ENCODE measurements around the gene ADCY7.
A peak's percentile ranks its signal among the peaks of the same experiment; 100 is the strongest.

The ADCY7 gene

DNA sequence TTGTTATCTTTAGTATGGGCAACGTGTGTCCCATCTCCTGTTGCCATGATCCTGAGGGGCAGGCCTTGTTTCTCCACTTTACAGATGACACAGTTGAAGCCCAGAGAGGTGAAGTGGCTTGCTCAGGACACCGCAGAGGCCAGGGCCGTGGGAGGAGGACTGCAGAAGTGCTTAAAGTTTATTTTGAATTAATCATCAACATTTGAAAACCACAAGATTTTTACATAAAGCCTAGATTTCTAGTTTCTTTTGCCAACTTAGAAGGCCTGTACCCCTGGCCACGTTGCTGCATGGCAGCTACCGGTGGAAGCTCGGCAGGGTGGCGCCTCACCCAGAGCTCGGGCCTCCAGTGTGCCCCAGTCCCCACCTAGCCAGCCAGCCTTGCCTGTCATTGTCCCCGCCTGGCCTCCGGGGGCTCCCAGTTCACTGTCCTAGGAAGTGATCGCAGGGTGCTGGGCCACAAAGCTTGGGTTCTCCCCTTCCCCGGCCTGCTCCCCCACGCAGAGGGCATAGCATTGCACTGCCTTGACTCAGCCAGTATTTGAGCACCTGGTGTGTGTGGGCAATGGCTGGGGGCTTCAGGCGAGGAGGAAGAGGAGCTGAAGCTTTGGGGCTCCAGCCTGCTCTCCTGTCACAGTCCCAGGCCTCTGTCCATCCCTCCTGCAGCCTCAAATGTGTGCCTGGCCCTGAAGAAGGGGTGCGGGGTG, 14.8 kb upstream of the ADCY7 start:
- DNase-seq = no peak

DNA sequence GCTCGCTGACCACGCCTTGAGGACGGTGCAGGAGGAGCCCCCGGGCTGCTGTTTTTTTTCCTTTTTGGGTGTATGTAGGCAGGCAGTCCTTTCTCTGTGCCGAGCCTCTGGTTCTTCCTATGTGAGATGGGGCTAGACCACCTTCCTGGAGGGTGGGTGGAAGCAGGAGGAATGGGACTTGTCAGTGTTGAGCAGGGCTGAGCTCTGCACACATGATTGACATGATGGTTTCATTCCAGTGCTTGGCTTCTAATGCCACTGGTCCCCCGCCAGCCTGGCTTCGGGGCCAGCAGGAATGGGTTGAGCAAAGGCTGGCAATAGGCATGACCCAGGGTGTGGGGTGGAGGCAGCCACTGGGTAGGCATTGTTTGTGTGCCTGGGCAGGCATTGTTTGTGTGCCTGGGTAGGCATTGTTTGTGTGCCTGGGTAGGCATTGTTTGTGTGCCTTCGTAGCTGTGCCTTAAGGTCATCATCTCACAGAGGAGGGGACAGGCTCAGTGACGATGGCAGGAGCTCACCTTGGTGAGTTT, 14.2 kb upstream of the ADCY7 start:
- DNase-seq = no peak

DNA sequence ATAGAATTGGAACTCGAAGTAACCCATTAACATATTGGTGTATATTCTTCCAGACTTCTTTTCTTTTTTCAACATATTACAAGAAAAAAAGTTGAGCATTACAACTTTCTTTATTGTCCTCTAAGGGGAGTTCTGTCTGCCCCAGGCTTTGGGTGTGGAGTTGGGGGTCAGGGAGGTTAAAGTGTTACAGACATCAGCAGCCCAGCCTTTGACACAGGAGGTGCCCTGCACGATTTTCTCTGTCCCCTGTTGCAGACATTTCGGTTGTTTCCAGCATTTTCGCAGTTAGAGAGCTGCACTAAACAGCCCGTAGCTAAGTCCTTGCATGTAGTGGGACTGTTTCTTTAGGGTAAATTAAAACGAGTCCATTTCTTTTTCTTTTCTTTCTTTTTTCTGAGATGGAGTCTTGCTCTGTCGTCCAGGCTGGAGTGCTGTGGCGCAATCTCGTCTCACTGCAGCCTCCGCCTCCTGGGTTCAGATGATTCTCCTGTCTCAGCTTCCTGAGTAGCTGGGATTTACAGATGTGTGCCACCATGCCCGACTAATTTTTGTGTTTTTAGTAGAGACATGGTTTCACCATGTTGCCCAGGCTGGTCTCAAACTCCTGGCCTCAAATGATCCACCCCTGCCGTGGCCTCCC, 13.4 kb upstream of the ADCY7 start:
- DNase-seq = no peak

DNA sequence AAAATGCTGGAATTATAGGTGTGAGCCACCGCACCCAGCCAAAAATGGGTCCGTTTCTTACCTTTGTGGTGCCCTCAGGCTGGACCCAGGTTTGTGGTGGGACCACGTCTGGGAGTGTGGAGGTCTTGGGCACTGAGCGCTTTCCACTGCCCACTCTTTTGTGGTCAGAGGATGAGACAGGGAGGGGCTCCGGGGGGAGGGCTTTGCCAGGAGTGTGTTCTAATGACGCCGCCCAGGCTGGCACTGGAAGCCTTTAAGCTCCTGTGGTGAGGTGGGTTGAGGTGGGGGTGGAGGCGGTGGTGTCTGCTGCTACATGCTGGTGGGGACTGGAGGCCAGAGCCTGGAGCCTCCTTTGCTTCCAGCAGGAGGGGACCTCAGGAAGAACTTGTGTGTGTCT, 12.8 kb upstream of the ADCY7 start:
- no peak for DNase-seq

DNA sequence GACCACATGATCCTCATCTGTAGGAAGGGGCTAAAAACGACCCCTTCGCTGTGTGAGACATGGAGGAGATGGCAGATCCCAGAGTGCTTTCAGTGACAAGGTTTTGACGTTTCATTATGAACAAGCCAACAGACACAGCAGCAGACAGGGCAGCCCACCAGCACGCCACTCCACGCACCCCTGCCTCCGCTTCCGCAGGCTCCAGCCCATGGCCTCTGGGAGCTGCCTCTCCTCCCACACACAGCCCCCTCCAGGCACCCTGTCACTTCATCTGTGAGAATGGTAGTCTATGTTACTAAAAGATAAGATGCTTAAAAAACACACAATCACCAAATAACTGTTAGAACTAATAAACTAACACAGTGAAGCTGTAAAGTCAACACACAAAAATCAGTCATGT, 12.3 kb upstream of the ADCY7 start:
- DNase-seq = no peak

DNA sequence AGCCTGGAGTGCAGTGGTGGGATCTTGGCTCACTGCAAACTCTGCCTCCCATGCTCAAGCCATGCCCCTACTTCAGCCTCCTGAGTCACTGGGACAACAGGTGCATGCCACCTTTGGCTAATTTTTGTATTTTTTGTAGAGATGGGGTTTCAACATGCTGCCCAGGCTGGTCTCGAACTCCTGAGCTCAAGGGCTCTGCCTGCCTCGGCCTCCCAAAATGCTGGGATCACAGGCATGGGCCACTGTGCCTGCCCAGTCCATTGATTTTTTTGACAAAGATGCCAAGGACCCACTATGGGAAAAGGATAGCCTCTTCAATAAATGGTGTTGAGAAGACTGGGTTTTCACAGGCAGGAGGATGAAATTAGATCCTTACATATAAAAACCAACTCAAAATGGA, 10.8 kb upstream of the ADCY7 start:
- DNase-seq = no peak

DNA sequence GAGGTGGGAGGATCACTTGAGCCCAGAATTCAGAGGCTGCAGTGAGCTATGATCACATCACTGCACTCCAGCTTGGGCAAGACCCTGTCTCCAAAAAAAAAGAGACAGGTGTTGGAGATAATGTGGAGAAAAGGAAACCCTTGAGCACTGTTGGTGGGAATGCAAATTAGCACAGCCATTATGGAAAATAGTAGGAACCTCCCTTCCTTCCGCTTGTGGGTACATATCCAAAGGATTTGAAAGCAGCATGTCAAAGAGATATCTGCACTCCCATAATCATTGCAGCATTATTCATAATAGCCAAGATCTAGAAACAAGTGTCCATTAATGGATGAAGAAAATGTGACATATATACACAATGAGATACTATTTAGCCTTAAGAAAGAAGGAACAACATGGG, 9.7 kb upstream of the ADCY7 start:
- DNase-seq = no peak

DNA sequence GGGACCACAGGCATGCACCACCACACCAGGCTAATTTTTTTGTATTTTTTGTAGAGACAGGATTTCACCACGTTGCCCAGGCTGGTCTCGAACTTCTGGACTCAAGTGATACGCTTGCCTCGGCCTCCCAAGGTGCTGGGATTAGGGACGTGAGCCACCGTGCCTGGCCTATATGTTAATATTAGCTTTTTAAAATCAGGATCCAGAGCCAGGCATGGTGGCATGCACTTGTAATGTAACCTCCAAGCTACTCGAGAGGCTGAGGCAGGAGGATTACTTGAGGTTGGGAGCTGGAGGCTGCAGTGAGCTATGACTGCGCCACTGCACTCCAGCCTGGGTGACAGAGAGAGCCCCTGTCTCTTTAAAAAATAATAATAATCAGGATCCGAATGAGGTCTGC, 8.5 kb upstream of the ADCY7 start:
- no peak for DNase-seq

DNA sequence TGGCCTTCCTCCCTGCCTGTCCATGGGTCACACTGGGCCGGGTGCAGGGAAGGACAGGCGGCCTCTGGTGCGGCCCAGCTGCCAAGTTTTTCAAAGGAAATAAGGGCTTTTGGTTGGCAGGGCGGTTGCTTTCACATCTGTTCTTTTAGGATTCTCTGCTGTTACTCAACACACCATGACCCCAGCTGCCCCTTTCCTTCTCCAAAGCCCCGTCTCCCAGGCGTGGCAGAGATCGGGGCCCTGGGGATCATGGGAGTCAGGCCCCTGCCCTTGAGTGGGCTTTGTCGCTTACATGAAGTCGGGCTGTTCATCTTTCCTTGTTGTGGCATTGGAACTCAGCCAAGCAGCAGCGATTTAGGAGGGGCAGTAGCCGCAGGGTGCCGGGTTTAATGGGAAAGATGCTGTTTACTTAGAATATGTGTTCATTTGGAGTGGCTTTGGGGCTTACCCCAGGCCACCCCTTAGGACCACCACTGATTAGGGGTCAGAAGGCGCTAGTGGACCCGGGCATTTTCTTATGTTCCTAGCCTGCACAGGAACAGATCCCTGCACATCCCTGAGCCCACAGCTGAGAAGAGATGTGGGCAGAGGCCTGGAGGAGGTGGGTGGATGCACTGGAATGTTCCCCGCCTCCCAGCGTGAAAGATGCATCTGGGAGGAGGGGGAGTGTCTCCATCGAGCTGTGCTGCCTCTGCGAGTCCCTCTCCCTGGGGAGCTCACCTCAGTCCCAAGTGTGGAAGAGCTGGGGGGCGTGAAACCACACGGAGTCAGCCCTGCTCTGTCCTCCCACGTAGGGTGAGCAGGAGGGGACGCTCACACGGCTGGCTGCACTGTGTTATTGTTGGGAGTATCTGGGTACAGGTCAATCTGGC, 6.8 kb upstream of the ADCY7 start:
- no peak for DNase-seq

DNA sequence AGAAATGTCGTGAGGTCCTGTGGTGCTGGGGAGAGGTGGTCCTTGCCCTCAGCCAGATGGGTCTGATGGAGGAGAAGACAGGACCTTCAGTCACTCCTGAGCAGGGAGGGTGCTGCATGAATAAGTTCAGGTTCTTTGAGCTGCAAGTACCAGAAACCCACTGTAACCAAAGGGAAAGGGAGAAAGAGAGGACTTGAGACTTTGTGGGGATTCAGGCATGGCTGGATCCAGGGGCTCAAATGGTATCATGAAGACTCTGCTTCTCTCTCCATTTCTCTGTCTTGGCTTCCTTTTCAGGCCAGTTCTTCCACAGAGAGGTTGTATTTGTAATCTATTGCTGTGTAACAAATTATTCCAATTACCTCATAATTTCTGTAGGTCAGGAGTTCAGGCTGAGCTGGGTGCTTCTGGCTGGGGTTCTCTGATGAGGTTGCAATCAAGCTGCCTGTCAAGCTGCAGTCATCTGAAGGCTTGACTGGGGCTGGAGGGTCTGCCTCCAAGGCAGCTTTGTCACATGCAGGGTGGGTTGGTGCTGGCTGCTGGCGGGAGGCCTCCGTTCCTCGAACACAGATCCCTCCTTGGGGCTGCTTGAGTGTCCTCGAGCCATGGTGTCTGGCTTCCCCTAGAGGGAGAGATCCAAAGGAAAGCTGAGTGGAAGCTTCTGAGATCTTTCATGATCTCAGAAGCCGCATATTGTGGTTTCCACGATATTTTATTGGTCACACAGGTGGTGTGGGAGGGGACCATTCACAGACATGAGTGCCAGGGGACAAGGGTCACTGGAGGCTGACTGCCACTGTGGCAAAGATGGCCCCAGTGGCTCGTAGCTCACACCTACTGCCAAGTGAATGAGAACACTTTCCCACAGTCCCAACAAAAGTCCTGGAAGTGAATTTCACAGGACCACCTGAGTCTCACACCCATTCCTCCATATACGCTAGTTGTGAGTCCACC, 5.9 kb upstream of the ADCY7 start:
- no peak for DNase-seq

DNA sequence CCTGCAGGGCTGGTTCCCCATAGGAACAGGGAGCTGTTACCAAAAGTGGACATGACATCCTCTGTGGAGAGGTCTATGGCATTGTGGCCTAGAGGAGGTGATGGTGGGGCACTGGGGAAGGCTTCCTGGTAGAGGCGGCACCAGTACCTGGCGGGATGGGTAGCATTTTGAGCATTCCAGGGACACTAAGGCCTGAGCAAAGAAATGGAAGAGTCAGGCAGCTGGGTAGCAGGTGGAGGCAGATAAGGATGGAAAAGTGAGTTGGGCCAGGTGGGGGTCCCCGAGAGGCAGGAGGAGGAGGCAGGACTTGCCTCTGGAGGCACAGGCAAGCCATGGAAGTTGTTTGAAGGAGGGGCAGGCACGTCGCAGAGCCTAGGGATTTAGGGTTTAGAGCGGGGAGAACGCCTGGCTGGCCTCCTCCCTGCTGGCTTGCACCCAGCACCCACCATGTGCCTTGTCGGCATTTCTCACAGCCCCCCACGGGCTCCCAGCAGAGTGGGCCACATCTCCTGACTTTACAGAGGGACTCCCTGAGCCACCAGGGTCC, 5.1 kb upstream of the ADCY7 start:
- DNase-seq = no peak

DNA sequence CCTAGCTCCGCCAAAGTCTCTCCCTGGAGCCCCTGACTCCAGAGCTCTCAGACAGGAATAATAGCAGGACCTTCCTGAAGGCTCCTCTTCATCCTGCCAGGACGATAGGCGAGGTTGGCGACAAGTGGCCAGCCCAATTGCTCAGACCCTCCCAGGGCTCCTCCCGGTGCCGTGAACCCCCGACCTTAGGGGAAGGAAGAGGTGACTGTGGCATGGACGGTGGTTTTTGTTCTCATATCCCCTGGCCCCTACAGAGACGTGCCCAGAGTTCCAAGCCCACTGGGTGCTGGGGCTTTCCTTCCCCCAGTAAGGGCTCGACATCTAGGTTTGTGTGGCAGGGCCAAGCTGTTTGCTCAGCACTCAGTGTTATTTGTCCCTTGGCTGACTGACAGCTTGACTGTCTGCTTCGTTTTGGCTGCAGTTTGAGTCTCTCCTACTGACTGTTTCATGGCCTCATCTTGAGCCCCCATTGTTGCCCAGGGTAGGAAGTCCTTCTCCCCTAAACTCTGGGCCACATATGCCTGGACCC, 4.6 kb upstream of the ADCY7 start:
- DNase-seq = no peak

DNA sequence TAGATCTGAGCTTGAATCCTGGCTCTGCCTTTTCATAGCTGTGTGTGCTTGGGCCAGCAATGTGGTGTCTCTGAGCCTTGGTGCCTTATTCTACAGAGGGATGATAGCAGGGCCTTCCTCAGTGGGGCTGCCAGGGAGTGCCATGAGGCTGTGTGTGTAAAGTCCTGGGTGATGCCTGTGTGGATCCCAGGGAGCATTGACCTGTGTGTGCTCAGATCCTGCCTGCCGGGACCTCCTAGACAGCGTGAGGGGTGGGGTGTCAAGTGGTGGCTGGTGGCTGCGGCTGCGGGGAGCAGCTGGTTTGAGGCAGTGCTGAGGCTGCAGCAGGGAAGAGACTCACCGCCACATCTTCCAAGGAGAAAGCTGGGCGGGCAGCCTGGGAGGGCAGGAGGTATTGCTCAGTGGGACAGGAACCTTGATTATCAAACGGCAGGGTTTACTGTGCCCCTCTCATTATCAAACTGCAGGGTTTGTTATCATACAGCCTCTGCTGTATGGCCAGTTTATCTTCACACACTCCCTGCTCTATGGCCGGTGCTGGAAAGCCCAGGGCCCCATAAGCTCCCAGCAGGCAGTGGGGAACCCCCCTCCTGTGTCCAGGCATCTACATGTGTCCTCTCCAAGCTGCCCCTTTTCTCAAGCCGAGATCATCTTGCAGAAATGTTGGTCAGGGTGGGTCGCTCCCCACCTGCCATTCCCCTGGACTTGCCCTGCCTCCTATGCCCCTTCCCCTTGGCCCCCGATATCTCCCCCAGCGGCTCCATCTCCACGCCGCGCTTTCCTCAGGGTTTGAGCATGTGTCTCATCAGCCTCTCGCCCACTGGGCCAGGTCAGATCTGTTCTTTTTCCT, 3.1 kb upstream of the ADCY7 start:
- DNase-seq = no peak

DNA sequence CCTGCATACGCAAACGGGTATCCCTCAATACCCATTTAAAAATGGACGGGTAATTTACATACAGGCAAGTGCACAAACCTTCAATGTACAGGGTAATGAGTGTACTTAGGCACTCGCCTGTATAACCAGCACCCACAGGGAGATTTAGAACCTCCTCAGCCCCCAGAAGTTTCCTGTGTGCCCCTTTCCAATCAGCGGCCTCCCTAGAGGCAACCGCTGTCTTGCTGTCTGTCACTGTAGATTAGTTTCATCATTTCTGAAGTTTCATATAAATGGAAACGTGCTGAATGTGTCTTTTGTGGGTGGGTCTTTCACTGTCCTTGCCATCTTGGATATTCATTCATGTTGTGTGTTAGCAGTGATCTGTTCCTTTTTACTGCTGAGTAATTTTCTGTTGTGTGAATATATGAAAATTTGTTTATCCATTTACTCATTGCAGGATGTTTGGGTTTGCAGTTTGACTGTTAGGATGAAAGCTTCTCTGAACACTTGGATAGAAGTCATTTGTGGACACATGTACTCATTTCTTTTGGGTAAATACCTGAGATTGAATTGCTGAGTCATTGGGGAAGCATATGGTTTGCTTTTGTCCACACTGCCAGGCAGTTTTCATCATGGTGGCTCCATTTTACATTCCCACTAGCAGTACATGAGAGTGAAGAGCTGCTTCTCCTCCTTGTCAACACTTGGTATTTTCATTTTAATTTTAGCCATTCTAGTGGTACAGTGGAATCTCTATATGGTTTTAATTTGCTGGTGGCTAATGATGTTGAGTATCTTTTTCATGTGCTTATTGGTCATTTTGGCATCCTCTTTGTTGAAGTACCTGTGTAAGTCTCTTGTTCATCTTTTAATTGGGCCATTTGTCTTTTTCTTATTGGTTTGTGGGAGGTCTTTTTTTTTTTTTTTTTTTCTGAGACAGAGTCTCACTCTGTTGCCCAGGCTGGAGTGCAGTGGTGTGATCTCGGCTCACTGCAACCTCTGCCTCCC, 2.1 kb upstream of the ADCY7 start:
- no peak for DNase-seq

DNA sequence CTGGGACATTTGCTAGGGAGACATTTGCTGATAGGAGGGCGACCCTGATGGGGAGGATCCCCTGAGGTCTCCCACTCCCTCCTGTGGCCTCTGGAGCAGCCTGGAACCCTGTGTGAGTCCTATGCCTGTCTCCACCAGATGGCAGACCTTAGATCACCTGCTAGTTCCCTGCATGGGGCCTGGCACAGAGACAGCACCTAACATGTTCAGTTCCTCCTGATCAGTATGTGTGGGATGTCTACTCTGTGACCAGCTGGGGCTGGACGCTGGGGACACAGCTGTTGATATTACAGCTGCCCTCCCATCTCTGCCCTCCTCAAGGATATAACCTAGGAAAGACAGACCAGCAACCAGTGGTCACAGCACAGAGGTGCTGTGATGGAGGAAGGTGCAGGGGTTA, 1.1 kb upstream of the ADCY7 start:
- DNase-seq = no peak

DNA sequence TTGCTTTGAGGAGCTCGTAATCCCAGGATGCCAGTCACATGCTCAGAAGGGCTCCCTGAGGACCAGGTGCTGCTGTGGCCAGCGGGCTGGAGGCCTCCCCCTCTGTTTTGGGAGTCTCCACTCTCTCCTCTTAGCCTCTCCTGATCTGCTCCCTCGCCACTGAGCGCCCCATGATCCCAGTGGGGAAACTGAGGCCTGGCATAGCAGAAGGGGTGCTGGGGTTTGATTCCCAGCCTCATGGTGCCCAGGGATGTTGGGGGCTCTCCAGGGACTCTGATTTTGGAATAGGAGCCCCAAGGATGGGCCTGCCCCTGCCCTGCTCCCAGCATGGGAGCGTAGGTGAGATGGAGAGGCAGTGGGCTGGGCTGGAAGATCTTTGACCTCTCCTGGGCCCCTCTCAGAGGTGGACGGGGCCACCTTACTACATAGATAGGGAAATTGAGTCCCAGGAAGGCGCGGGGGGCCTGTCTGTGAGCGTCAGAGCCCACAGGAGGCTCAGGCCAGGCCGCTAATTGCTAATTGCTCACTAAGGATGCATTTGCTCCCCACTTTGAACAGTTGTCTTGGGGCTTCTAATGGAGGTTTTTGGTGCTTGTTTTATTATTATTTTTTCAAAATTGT, 525 bp upstream of the ADCY7 start:
- no peak for DNase-seq

DNA sequence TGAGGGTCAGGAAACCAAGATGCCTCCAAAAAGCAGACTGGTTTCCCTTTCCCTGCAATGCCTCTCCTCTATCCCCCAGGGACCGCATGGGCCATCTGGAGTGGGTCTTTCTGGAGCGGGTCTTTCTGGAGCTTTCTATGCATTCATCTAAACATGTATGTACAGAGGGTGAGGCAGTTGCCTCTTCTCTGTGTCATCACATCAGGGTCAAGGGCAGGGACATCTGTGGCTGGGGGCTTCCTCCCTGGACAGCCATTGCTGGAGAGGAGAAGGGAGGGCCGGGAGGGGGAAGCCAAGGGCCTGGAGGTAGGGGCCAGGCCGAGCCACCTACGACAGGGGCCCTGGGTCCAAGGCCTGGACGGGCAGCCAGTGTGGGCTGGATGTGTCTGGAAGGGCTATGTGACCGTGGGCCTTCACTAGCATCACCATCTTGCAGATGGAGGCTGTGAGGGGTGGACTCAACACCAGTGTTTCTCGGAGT, 840 bp downstream of the ADCY7 start:
- DNase-seq = no peak

DNA sequence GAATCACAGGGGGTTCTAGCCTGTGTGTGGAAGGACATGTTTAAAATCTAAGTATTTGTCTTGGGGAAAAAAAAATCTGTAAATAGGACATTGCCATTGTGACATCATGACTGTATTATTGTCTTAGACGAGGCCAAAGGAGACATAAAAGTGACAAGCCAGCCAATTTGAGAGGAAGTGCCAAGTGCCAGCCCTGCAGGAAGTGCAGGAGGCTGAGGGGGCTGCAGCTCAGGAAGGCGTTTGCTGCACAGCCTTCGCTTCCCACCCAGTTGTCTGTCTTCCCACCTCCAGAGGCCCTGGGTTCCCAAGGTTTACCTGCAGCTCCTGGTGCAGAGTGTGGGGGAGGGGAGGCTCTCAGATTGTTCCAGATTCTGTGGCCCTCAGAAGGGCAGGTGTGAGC, 1.3 kb downstream of the ADCY7 start:
- DNase-seq = peak in 1 of 2 donors; percentile 61

DNA sequence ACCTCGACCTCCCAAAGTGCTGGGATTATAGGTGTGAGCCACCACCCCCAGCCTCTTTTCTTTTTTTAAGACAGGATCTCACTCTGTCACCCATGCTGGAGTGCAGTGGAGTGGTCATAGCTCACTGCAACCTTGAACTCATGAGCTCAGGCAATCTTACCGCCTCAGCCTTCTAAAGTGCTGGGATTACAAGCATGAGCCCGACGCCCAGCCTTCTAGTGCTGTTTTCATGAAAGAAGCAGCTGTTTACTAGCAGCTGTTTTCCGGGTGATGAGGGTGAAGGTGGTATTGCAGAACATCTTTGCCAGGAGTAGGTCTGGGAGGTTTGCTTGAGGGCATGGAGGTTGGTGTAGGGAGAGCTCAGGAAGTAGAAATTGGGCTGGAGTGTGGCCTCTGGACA, 2.0 kb downstream of the ADCY7 start:
- no peak for DNase-seq

Measured in bone marrow (tissue), 2 donors.